Kidney epithelial cell (primary cell): ENCODE measurements around the gene PLCB1. TPM values are rescaled to one million over a fixed set of nuclear protein-coding genes. Genes with fewer than 3 reads are reported as not detected.
A peak's percentile ranks its signal among the peaks of the same experiment; 100 is the strongest.

Experiments
- DNase-seq: peaks from one replicate; pipeline ENCODE4 v3.0.0-alpha.2; 2010; ENCODE audit warnings: low read depth
- H3K27me3 ChIP-seq: 2 replicates; pipeline ENCODE4 v1.6.0; 2011; ENCODE audit warnings: low read length; ENCODE audit not compliant: control insufficient read depth, insufficient read depth
- H3K36me3 ChIP-seq: 2 replicates; pipeline ENCODE4 v1.5.1; 2011; ENCODE audit warnings: low read length; ENCODE audit not compliant: control insufficient read depth, insufficient read depth
- H3K4me3 ChIP-seq: 2 replicates; pipeline ENCODE4 v1.5.1; 2011; ENCODE audit warnings: low read depth, mild to moderate bottlenecking, control low read depth, low read length
- total RNA-seq: library from RNA; depleted of rRNA; stranded (reverse); fragments of >200 nt; gene quantifications from 2 replicates; pipeline ENCODE4 v1.2.3, GENCODE V29; 2015
- TF ChIP-seq, protein P1 (sequence below): IDR thresholded peaks from 2 replicates; pipeline ENCODE4 v1.5.1; 2011; ENCODE audit warnings: mild to moderate bottlenecking, moderate library complexity, low read length, control low read depth, inconsistent platforms; ENCODE audit not compliant: insufficient read depth, poor library complexity, severe bottlenecking

Gene PLCB1
- total RNA-seq, 1 donor from 2014 or later: 5.1 TPM

GRCh38 chr20:8213270-8213669 lies 81.2 kb downstream of the PLCB1 start:
- Histone ChIP-seq H3K4me3 (no peak overlapping the region), H3K27me3 (no peaks in the 10 kb centered on the region), H3K36me3 (no peaks in the 10 kb centered on the region)
- DNase-seq: no peak
- TF ChIP-seq, protein P1, sequence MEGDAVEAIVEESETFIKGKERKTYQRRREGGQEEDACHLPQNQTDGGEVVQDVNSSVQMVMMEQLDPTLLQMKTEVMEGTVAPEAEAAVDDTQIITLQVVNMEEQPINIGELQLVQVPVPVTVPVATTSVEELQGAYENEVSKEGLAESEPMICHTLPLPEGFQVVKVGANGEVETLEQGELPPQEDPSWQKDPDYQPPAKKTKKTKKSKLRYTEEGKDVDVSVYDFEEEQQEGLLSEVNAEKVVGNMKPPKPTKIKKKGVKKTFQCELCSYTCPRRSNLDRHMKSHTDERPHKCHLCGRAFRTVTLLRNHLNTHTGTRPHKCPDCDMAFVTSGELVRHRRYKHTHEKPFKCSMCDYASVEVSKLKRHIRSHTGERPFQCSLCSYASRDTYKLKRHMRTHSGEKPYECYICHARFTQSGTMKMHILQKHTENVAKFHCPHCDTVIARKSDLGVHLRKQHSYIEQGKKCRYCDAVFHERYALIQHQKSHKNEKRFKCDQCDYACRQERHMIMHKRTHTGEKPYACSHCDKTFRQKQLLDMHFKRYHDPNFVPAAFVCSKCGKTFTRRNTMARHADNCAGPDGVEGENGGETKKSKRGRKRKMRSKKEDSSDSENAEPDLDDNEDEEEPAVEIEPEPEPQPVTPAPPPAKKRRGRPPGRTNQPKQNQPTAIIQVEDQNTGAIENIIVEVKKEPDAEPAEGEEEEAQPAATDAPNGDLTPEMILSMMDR: no peak

- H3K36me3 ChIP-seq: no peaks in the 10 kb centered on the region
- no peak overlapping the region for H3K4me3 ChIP-seq
- H3K27me3 ChIP-seq: no peaks in the 10 kb centered on the region
- TF ChIP-seq, protein P1: no peak
- no peak for DNase-seq
Observed at GRCh38 chr20:8213831-8214587, 81.9 kb downstream of the PLCB1 start.

GRCh38 chr20:8215361-8215781 lies 83.3 kb downstream of the PLCB1 start:
- DNase-seq: no peak
- no peak overlapping the region for H3K4me3 ChIP-seq
- H3K27me3 ChIP-seq: no peaks in the 10 kb centered on the region
- TF ChIP-seq, protein P1: no peak
- H3K36me3 ChIP-seq: no peaks in the 10 kb centered on the region

DNA sequence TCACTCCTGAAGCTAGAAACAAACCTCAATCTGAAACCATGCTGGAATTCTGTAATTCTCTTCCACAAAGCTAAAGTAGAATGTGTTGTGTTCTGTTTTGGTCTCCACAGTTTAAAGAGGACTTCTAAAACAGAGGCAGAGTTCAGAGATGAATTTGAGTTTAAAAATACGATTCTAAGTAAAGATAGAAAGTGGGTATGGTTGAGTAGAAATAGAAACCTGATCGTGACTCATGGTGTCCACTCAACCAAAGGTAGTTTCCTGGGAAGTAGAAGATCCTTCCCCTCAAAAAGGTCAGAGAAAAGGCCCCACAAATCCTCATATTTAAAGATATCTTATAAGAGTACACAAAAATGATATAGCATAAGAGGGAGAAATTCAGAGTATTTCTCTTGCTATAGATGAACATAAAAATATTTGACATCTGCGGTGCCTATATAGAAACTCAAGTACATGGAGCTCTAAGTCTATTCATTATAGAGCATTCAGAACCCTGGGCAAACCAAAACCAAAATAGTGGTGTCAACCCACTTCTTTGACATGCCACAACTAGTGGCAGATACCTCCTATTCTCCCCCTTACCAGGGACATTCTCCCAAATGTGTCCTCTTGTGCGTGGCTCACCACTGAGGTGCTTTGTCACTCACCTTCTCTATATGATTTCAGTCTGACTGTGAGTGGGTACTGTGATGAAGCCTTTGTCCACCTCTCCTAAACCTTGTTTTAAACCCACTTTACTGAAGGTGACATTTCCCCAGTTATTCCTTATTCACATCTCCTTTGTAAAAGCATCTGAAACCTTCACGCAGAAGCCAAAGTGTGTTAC lies 84.5 kb downstream of the PLCB1 start:
- DNase-seq: no peak
- TF ChIP-seq, protein P1: no peak

DNA sequence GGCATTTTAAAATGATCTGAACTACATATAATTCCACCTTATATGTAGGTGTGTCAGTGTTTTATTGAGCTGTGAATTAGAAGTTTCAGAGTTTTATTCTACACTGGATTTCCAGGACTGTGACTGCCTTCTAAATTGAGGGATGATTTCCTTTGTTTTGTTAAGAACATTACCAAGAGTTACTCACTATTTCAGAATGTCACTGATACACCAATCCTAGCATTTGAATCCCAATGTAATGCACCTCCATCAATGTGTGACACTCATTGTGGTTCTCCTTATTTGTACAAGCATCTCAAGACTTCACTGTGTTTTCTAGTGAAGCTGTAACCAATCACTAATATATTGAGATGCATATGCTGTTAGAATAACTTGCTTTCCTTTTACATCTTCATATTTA lies 86.8 kb downstream of the PLCB1 start:
- Histone ChIP-seq H3K27me3 (no peaks in the 10 kb centered on the region), H3K4me3 (no peak overlapping the region), H3K36me3 (no peaks in the 10 kb centered on the region)
- DNase-seq: peak; percentile 54
- TF ChIP-seq, protein P1: no peak

More for the DNA sequence above, 84.5 kb downstream of the PLCB1 start:
- Histone ChIP-seq H3K36me3 (no peaks in the 10 kb centered on the region), H3K27me3 (no peaks in the 10 kb centered on the region), H3K4me3 (no peak overlapping the region)
